ENCODE results near the gene SF1.
A peak's percentile ranks its signal among the peaks of the same experiment; 100 is the strongest.

The SF1 gene

DNA sequence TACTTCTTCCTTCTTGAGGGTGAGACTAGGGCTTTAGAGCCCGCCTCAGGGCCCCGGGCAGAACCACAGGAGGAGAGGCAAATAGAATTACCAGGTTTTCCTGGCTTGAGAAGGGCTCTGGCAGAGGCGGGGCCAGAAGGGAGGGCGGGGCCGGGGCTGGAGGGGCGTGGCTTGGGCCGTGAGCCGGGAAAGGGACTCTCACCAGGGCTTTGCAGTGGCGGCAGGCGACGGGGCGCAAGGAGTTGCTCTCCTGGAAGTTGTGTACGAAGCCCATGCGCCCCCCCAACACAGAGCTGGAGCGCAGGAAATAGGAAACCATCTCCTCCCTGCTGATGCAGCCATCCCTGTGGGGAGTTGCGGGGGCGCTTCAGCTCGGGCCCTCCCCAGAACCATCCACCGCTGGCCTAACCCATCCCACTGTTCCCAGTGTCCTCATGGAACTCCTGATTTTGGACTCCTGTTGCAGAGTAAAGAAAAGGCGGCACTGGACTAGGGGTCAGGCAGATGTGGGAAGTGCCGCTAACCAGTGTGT is 48.4 kb downstream of the SF1 start:
- DNase-seq, result peak; percentile 23
- TF ChIP-seq EZH2 (optimal IDR thresholded peaks at IDR 0.05; ENCODE audit: low read depth, low read length) (no peak), CTCF (IDR thresholded peaks at IDR 0.05; ENCODE audit: low read length) (no peak), EZH2phosphoT487 (IDR thresholded peaks at IDR 0.05; ENCODE audit: low read length) (no peak)
- no peak overlapping the region for H3K4me3 ChIP-seq (ENCODE audit: low read length)
- no peak overlapping the region for H3K4me2 ChIP-seq (ENCODE audit: low read depth, low read length)
- no peak overlapping the region for H2AFZ ChIP-seq (ENCODE audit: low read length)
- H3K27ac ChIP-seq (ENCODE audit: low read length), result no peak overlapping the region
- peaks cover 85% of the 10 kb centered on the region for H3K27me3 ChIP-seq (replicated peaks; ENCODE audit: insufficient read depth, low read length)
- no peaks in the 10 kb centered on the region for H3F3A ChIP-seq (ENCODE audit: insufficient read depth, low read length)
- no peaks in the 10 kb centered on the region for H3K79me2 ChIP-seq (ENCODE audit: low read length)
- H3K36me3 ChIP-seq (replicated peaks; ENCODE audit: insufficient read depth, low read length), result no peaks in the 10 kb centered on the region
- H3K9me2 ChIP-seq (replicated peaks; ENCODE audit: insufficient read depth, low read length), result no peaks in the 10 kb centered on the region
- no peak overlapping the region for H3K9ac ChIP-seq (ENCODE audit: low read length)
- no peaks in the 10 kb centered on the region for H3K9me3 ChIP-seq (replicated peaks; ENCODE audit: insufficient read depth, low read length)
- no peaks in the 10 kb centered on the region for H3K4me1 ChIP-seq (ENCODE audit: low read length)
- no peaks in the 10 kb centered on the region for H4K20me1 ChIP-seq (ENCODE audit: insufficient read depth, low read length)

DNA sequence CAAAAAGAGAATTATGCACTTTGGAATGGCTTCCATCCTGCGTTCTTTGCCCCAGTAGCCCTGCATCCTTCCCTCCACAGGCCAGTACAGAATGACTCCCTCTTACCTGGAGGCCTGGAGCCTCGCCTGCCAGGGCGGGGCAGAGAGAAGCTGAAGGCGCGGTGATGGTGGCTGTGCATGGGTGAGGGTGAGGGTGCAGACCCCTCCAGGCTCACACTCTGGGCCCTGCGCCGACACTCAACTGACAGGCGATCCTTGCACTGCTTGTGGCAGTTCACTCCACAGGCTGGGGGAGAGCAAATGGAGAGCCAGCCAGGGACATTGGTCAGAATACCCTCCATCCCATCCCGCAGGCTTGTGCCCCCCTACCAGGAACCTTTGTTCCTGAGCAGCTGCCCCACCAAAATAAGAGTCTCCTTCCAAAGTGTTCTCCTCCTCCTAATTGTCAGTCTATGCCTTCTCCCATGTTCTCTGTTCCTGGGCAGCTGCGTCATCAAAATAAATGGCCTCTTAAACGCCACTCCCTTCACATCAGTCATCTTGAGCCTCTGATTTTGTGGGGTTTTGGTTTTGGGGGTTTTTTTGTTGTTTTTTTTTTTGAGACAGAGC is 49.5 kb downstream of the SF1 start:
- H3K36me3 ChIP-seq (replicated peaks; ENCODE audit: insufficient read depth, low read length), result no peaks in the 10 kb centered on the region
- H3K4me3 ChIP-seq (ENCODE audit: low read length), result no peak overlapping the region
- no peak overlapping the region for H3K4me2 ChIP-seq (ENCODE audit: low read depth, low read length)
- no peaks in the 10 kb centered on the region for H3F3A ChIP-seq (ENCODE audit: insufficient read depth, low read length)
- TF ChIP-seq EZH2phosphoT487 (IDR thresholded peaks at IDR 0.05; ENCODE audit: low read length) (no peak), CTCF (IDR thresholded peaks at IDR 0.05; ENCODE audit: low read length) (no peak), EZH2 (optimal IDR thresholded peaks at IDR 0.05; ENCODE audit: low read depth, low read length) (no peak)
- no peaks in the 10 kb centered on the region for H3K4me1 ChIP-seq (ENCODE audit: low read length)
- H3K27me3 ChIP-seq (replicated peaks; ENCODE audit: insufficient read depth, low read length), result peaks cover 87% of the 10 kb centered on the region
- no peaks in the 10 kb centered on the region for H3K9me3 ChIP-seq (replicated peaks; ENCODE audit: insufficient read depth, low read length)
- H3K9ac ChIP-seq (ENCODE audit: low read length), result no peak overlapping the region
- no peaks in the 10 kb centered on the region for H4K20me1 ChIP-seq (ENCODE audit: insufficient read depth, low read length)
- no peak for DNase-seq
- H3K79me2 ChIP-seq (ENCODE audit: low read length), result no peaks in the 10 kb centered on the region
- H2AFZ ChIP-seq (ENCODE audit: low read length), result no peak overlapping the region
- H3K9me2 ChIP-seq (replicated peaks; ENCODE audit: insufficient read depth, low read length), result no peaks in the 10 kb centered on the region
- H3K27ac ChIP-seq (ENCODE audit: low read length), result no peak overlapping the region

DNA sequence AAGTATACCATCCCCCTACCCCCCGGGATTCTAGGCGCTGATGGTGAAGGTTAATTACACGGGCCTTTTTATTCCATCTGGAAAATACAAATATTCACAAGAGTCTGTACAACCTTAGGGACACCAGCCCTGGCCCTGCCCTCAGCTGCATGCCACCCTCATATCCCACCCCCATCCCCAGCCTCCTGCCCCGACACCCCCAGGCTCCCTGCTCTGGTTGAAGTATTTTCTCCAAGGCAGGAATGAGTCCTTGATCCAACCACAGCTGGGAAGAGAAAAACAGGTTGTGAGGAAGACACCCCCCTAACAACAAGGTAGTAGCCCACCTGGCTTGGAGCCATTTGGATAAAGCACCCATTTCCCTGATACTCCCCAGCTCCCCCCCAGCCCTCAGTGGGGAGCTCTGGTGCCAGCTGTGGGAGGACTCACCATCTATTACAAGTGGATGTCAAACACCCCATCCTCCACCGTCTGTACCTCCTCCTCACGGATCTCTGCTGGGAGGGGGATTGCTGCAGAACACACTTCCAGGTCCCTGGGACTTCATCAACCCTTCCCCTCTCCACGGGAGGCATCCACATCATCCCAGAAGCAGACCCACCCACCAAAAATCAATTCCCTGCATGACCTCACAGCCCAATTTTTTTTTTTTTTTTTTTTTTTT is 51.3 kb downstream of the SF1 start:
- H4K20me1 ChIP-seq (ENCODE audit: insufficient read depth, low read length), result no peaks in the 10 kb centered on the region
- H3K4me2 ChIP-seq (ENCODE audit: low read depth, low read length), result no peak overlapping the region
- H3K27ac ChIP-seq (ENCODE audit: low read length), result no peak overlapping the region
- TF ChIP-seq EZH2 (optimal IDR thresholded peaks at IDR 0.05; ENCODE audit: low read depth, low read length) (no peak), EZH2phosphoT487 (IDR thresholded peaks at IDR 0.05; ENCODE audit: low read length) (no peak), CTCF (IDR thresholded peaks at IDR 0.05; ENCODE audit: low read length) (no peak)
- H2AFZ ChIP-seq (ENCODE audit: low read length), result no peak overlapping the region
- no peak for DNase-seq
- no peaks in the 10 kb centered on the region for H3K9me2 ChIP-seq (replicated peaks; ENCODE audit: insufficient read depth, low read length)
- no peaks in the 10 kb centered on the region for H3K9me3 ChIP-seq (replicated peaks; ENCODE audit: insufficient read depth, low read length)
- H3K4me3 ChIP-seq (ENCODE audit: low read length), result no peak overlapping the region
- no peaks in the 10 kb centered on the region for H3K36me3 ChIP-seq (replicated peaks; ENCODE audit: insufficient read depth, low read length)
- no peak overlapping the region for H3K9ac ChIP-seq (ENCODE audit: low read length)
- no peaks in the 10 kb centered on the region for H3K79me2 ChIP-seq (ENCODE audit: low read length)
- H3K27me3 ChIP-seq (replicated peaks; ENCODE audit: insufficient read depth, low read length), result peaks cover 83% of the 10 kb centered on the region
- H3K4me1 ChIP-seq (ENCODE audit: low read length), result no peaks in the 10 kb centered on the region
- no peaks in the 10 kb centered on the region for H3F3A ChIP-seq (ENCODE audit: insufficient read depth, low read length)

Measured in MM.1S (cell line).